Stimulated activated CD8-positive, alpha-beta memory T cell treated with anti-CD3 and anti-CD28 coated beads, Interleukin-7, amount 100 ng/mL, for 48 hours (primary cell): Measurements from ENCODE around the gene CAMKMT.

Experiments
- DNase-seq, 2 donors: peaks; one replicate each; pipeline ENCODE4 v3.0.0-alpha.2; 2020; ENCODE audit warnings: low read depth in 1 of 2; ENCODE audit errors: extremely low read depth in 1 of 2

CAMKMT gene

GRCh38 chr2:44786045-44786816 is 424.5 kb downstream of the CAMKMT start:
- DNase-seq, result no peak

- no peak for DNase-seq
Observed at GRCh38 chr2:44786817-44787214, 425.1 kb downstream of the CAMKMT start.

GRCh38 chr2:44787663-44788062 is 425.9 kb downstream of the CAMKMT start:
- no peak for DNase-seq

GRCh38 chr2:44789446-44789845 is 427.7 kb downstream of the CAMKMT start:
- DNase-seq, result no peak

- DNase-seq, result no peak
Observed at GRCh38 chr2:44789971-44790721, 428.4 kb downstream of the CAMKMT start.

GRCh38 chr2:44793322-44793870 is 431.6 kb downstream of the CAMKMT start:
- DNase-seq, result no peak

GRCh38 chr2:44796771-44797170 is 435.0 kb downstream of the CAMKMT start:
- DNase-seq, result no peak

- DNase-seq, result no peak
Observed at GRCh38 chr2:44798139-44798659, 436.5 kb downstream of the CAMKMT start.

- no peak for DNase-seq
Observed at GRCh38 chr2:44799105-44799504, 437.4 kb downstream of the CAMKMT start.

- no peak for DNase-seq
Observed at GRCh38 chr2:44799754-44800153, 438.0 kb downstream of the CAMKMT start.

- no peak for DNase-seq
Observed at GRCh38 chr2:44801289-44801840, 439.6 kb downstream of the CAMKMT start.

GRCh38 chr2:44801841-44802776 is 440.4 kb downstream of the CAMKMT start:
- no peak for DNase-seq

GRCh38 chr2:44802777-44803424 is 441.2 kb downstream of the CAMKMT start:
- no peak for DNase-seq

GRCh38 chr2:44804406-44805265 is 442.9 kb downstream of the CAMKMT start:
- no peak for DNase-seq

GRCh38 chr2:44805401-44806235 is 443.9 kb downstream of the CAMKMT start:
- no peak for DNase-seq

- DNase-seq, result no peak
Observed at GRCh38 chr2:44807201-44808025, 445.7 kb downstream of the CAMKMT start.

- no peak for DNase-seq
Observed at GRCh38 chr2:44810892-44811530, 449.3 kb downstream of the CAMKMT start.
